ENCODE results near the gene MKRN2.
A peak's percentile ranks its signal among the peaks of the same experiment; 100 is the strongest.

MKRN2 gene

DNA sequence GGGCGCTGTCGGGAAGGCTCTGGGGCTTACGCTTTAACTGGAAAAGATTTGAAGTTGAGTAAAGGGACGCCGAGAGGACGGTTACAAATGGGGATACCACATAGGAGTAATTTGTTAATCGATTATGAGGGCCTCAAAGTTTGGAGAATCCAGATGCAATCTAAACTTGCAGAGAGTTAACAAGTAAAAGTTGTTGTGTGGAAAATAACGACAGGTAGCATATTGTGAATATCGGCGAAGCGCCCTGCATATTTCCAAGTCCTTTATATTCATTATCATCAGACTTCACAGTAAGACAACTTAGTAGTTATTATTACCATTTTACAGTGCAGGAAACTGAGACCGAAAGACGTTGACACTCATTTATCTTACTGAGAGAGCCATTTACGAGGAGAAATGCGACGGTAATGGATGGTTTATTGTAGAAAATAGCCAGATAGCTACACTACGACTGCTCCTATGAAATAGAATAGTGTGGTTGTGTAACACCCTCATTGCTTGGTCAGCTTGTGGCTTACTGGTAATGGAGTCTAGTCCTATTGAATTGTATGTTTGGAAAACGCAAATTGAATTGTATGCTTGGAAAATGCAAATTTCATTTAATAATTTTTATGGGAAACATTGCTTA lies 700 bp downstream of the MKRN2 start:
- DNase-seq, result no peak

- no peak for DNase-seq
Observed at GRCh38 chr3:12558706-12559105, 1.8 kb downstream of the MKRN2 start.

GRCh38 chr3:12559520-12559919 lies 2.6 kb downstream of the MKRN2 start:
- DNase-seq, result no peak

DNA sequence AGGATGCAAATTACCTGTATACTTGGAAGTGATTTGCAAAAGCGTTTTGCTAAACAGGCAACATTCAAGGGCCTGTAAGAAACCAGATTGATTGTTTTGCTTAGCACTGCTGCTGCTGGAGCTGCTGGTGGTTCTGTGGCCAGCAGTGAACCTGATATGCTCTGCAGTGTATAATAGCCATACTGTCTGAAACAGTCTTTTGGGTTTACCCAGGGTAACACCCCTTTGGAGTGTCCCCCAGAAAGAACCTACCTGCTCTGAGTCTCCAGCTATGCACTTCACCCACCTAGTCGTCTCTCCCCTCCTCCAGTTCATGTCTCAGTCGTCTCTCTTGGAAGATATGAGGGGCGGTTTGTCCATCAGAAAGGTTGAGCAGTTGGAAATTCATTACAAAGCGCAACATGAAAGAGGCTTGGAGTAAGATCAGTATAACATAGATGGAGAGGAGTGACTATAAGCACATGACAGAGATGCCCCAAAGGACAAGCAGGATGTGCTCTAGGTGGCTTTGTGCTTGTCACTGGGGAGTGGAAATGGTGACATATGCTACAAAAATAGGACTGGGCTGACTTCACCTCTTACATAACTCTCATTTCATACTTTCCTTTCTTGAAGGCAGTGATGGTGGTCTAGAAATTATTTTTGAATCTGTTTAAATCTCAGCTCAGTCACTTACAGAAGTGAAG lies 3.8 kb downstream of the MKRN2 start:
- no peak for DNase-seq

DNA sequence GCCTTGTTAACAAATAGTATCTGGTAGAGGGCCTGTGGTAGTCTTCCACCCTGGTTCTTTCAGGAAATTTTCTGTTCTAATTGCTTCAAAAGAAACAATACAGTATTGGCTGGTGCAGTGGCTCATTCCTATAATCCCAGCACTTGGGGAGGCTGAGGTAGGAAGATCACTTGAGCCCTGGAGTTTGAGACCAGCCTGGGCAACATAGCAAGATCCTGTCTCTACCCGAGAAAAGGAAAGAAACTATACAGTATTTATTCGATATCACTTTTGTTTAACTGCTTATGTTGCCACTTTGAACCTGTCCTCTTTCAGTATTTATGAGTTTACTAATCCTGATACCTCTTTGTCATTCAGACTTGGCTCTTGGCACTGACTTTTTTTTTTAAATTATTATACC lies 4.5 kb downstream of the MKRN2 start:
- no peak for DNase-seq

DNA sequence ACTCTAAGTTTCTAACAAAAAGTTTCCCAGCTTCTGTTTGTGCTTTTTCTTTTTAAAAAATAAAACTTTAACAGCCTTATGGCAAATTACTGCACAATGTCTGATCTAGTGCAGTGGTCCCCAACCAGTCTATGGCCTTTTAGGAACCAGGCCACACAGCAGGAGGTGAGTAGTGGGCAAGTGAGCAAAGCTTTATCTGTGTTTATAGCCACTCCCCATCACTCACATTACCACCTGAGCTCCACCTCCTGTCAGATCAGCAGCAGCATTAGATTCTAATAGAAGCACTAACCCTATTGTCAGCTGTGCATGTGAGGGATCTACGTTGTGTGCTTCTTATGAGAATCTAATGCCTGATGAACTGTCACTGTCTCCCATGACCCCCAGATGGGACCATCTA lies 5.6 kb downstream of the MKRN2 start:
- no peak for DNase-seq

- DNase-seq, result no peak
Observed at GRCh38 chr3:12566976-12567375, 10.1 kb downstream of the MKRN2 start.

DNA sequence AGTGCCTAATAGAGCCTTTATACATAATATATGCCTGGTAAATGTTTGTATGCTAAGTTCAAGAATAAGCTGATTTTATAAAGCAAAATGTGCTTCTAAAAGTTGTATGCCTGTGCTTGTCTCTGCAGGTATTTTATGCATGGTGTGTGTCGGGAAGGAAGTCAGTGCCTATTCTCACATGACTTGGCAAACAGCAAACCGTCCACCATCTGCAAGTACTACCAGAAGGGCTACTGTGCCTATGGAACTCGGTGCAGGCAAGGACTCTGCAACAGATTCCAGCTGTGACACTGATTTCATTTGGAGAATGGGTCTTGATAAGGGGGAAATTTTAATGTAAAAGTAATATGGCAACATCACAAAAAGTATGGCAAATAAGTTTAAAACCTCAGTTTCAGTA lies 11.9 kb downstream of the MKRN2 start:
- DNase-seq, result no peak

DNA sequence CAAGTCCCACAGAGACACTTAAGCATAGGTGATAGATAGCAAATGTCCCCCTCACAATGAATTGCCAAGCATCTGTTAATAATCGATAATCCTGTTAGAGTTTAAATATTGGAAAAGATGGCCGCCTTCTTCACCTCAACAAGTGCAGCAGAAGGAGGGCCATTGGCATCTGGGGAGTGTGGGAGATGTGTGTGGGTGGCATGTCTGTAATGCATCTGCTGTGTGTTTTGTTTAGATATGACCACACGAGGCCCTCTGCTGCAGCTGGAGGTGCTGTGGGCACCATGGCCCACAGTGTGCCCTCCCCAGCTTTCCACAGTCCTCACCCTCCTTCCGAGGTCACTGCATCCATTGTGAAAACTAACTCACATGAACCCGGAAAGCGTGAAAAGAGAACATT lies 12.9 kb downstream of the MKRN2 start:
- DNase-seq, result no peak

DNA sequence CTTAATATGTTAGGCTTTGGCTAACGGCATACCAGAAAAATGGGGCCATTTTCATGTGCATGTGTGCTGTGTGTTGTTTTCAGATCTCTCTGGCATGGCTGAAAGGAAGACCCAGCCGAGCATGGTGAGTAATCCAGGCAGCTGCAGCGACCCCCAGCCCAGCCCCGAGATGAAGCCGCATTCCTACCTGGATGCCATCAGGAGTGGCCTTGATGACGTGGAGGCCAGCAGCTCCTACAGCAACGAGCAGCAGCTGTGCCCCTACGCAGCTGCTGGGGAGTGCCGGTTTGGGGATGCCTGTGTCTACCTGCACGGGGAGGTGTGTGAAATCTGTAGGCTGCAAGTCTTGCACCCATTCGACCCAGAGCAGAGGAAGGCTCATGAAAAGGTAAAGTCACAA lies 15.1 kb downstream of the MKRN2 start:
- no peak for DNase-seq

DNA sequence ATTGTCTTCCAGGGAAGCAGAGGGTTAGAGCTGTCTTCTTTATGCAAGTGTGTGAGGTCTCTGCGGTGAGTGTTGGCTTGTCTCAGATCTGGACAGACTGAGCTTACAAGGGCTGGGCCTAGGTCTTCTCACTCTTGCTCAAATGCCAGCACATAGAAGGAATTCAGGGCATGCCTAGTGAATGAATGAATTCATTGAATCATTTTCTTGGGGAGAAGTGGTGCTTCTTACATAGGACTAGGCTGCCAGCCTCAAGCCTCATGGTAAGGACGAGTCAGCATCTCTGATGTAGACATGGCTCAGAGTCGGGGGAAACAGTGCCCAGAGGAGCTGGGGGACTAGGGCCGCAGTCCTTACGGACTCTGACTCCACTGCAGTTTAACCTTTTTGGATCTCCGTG lies 17.2 kb downstream of the MKRN2 start:
- no peak for DNase-seq

- DNase-seq, result no peak
Observed at GRCh38 chr3:12574661-12575060, 17.8 kb downstream of the MKRN2 start.

DNA sequence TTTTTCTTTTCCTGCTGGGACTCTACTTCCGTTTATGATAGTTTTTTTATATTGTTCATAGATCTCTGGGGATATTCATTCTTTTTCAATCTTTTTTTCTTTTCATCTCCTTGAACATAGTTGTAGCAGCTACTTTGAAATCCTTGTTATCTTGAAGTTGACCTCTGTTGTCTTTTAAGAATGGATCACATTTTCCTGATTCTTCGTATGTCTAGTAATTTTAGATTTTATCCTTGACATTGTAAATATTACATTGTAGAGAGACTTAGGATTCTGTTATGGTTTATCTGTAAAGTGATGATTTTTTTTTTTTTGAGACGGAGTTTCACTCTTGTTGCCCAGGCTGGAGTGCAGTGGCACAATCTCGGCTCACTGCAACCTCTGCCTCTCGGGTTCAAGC lies 20.5 kb downstream of the MKRN2 start:
- no peak for DNase-seq

GRCh38 chr3:12578742-12579141 lies 21.9 kb downstream of the MKRN2 start:
- DNase-seq, result no peak

DNA sequence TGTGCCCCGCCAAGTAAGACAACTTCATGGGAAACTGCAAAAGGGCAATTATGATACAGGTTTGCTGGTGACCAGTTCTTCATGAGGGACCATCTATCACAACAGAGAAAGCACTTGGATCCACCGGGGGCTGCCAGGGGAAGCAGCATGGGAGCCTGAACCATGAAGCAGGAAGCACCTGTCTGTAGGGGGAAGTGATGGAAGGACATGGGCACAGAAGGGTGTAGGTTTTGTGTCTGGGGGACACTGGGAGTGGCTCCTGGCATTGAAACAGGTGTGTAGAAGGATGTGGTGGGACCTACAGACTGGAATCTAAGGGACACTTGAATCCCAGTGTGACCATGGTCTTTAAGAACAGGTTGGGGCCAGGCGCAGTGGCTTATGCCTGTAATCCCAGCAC lies 22.6 kb downstream of the MKRN2 start:
- no peak for DNase-seq

- DNase-seq, result no peak
Observed at GRCh38 chr3:12579905-12580304, 23.0 kb downstream of the MKRN2 start.

- no peak for DNase-seq
Observed at GRCh38 chr3:12582730-12583129, 25.8 kb downstream of the MKRN2 start.

DNA sequence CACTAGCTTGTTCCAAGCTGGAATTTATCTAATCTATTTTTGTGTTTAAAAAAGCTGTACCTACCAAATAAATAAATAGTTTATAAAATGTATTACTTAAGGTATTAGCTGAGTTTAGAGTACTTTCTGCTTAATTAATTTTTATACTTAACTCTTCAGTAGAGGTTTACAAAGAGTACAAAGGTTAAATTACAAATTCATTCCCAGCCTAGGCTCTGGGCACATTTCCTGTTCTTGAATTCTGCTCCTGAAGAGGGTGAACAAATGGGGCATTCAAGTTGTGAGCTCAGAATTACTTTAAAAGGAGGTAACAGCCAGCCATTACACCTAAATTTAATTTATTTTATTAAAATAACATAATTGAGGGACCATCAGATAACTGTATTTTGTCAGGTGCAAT lies 26.4 kb downstream of the MKRN2 start:
- no peak for DNase-seq

GRCh38 chr3:12584083-12584482 lies 27.2 kb downstream of the MKRN2 start:
- no peak for DNase-seq

DNA sequence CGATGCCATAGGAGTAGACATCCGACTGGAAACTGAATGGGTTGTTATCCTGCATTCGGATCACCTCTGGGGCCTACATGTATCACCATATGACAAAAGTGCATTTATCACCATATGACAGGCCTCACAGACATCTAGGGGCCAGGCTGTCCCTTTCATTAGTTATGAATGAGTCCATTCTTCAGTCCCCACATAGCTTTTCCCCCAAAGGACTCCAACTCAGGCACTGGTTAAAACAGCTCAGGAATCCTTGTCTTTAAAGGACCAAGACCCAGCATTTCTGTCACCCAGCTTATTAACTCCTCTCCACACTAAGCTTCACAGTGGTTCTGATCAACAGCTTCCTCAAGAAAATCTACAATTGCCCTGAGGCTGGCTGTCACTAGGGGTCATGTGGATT lies 28.3 kb downstream of the MKRN2 start:
- DNase-seq, result no peak

GRCh38 chr3:12585970-12586369 lies 29.1 kb downstream of the MKRN2 start:
- DNase-seq, result no peak

DNA sequence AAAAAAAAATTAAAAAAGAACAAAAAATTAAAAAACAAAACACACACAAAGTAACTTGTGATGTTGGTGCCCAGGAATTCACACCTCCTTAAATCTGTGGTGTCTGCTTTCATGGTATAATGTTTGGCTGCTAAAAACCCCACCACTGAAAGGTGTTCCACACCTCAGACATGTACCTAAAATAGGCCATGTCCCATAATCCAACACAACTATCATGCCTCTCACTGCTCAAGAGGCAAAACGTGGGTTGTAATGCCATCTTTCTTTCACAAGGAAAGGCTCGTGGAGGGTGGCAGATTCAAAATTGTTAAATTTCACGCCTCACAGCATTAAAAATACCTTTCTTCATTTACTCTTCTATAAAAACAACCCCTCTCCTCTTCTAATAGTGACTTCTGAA lies 29.5 kb downstream of the MKRN2 start:
- DNase-seq, result no peak

GRCh38 chr3:12588039-12589009 lies 31.4 kb downstream of the MKRN2 start:
- peak; percentile 56 for DNase-seq

DNA sequence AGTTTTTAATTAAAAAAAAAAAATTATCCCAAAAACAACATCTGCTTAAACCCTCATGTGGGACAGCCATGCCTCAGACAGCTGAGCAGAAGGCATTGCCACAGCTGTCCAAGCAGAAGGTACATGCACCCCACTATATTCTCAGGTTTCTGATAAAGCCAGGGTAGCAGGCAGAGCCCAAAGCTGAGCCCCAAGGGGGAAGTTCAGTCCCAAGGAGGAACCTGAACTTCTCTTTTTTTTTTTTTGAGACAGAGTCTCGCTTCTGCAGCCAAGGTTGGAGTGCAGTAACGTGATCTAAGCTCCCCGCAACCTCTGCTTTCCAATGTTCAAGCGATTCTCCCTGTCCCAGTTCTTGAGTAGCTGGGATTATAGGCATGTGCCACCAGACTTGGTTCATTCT lies 33.2 kb downstream of the MKRN2 start:
- no peak for DNase-seq

All from NCI-H1092 (cell line).